ENCODE data around the gene BRCC3.
A peak's percentile ranks its signal among the peaks of the same experiment; 100 is the strongest.

BRCC3 gene

DNA sequence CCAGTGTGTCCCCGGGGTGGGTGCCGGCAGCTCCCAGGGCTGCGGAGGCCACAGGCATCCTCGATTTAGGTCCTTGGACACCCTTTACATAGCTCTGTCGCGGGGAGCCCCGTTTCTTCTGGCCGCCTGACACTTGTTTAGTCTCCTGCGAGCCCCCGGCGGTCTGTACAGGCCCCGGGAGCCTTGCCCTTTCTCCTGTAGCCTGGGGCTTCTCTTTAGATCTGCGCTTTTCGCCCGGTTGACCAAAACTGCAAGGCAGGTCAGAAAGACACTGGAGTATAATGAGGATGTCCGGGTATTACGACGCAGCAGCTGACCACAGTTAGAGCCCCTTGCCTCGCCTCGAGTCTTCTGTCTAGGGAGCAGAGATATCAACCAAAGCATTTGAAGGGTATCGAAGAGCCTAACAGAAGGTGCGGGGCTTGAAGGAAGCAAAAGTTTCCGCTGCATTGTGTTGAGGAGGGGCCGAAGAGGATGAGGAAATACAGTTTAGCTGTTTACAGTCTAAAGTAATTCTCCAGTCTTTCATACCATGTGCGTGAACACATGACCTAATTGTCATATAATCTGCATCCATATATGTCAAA is 479 bp downstream of the BRCC3 start:
- H3K27me3 ChIP-seq: no peaks in the 10 kb centered on the region
- peak overlapping the region; percentile 79 to 90 for H3K27ac ChIP-seq
- DNase-seq: peak in 1 of 2 donors; percentile 66
- intact Hi-C loops (cut with DNase I; ENCODE audit: low total_unique reads): no loop called here
- no peaks in the 10 kb centered on the region for H3K9me3 ChIP-seq
- peak overlapping the region; percentile 61 to 65 for H3K4me3 ChIP-seq
- TF ChIP-seq, protein P1, sequence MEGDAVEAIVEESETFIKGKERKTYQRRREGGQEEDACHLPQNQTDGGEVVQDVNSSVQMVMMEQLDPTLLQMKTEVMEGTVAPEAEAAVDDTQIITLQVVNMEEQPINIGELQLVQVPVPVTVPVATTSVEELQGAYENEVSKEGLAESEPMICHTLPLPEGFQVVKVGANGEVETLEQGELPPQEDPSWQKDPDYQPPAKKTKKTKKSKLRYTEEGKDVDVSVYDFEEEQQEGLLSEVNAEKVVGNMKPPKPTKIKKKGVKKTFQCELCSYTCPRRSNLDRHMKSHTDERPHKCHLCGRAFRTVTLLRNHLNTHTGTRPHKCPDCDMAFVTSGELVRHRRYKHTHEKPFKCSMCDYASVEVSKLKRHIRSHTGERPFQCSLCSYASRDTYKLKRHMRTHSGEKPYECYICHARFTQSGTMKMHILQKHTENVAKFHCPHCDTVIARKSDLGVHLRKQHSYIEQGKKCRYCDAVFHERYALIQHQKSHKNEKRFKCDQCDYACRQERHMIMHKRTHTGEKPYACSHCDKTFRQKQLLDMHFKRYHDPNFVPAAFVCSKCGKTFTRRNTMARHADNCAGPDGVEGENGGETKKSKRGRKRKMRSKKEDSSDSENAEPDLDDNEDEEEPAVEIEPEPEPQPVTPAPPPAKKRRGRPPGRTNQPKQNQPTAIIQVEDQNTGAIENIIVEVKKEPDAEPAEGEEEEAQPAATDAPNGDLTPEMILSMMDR (IDR thresholded peaks at IDR 0.05): no peak
- H3K4me1 ChIP-seq: peaks cover 0 to 23% (median 0%) of the 10 kb centered on the region in 4 donors
- peaks cover 0 to 9% (median under 1%) of the 10 kb centered on the region in 3 donors for H3K36me3 ChIP-seq

DNA sequence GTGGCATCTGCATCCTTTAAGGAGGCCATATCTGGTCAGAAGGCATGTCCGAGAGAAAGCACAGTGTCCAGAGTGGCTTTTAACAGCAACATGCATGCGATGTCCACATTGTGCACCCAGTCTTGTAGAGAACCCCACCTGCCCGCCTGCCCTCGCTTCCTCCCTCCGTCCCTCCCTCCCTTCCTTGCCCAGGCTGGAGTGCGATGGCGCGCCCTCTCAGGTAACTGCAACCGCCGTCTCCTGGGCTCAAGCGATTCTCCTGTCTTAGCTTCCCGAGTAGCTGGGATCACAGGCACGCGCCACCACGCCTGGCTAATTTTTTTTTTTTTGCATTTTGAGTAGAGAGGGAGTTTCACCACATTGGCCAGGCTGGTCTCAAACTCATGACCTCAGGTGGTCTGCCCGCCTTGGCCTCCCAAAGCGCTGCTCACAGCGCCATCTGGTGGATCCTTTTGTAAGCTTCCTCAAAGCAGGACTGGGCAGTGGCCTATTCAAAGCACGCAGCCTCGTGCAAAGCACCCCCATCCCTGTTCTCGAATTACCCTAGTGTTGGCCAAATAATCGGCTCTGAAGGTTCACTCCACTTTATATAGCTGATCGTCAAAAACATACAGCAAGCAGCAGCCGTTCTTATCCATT is 15.0 kb downstream of the BRCC3 start:
- H3K9me3 ChIP-seq: no peaks in the 10 kb centered on the region
- no peak overlapping the region for H3K4me3 ChIP-seq
- no peak overlapping the region for H3K27ac ChIP-seq
- no peak for DNase-seq
- H3K4me1 ChIP-seq: no peaks in the 10 kb centered on the region
- H3K36me3 ChIP-seq: peaks cover 0 to 16% (median 0%) of the 10 kb centered on the region in 3 donors
- intact Hi-C loops (cut with DNase I; ENCODE audit: low total_unique reads): no loop called here
- H3K27me3 ChIP-seq: no peaks in the 10 kb centered on the region
- TF ChIP-seq, protein P1 (IDR thresholded peaks at IDR 0.05): peak; percentile 28 to 34

DNA sequence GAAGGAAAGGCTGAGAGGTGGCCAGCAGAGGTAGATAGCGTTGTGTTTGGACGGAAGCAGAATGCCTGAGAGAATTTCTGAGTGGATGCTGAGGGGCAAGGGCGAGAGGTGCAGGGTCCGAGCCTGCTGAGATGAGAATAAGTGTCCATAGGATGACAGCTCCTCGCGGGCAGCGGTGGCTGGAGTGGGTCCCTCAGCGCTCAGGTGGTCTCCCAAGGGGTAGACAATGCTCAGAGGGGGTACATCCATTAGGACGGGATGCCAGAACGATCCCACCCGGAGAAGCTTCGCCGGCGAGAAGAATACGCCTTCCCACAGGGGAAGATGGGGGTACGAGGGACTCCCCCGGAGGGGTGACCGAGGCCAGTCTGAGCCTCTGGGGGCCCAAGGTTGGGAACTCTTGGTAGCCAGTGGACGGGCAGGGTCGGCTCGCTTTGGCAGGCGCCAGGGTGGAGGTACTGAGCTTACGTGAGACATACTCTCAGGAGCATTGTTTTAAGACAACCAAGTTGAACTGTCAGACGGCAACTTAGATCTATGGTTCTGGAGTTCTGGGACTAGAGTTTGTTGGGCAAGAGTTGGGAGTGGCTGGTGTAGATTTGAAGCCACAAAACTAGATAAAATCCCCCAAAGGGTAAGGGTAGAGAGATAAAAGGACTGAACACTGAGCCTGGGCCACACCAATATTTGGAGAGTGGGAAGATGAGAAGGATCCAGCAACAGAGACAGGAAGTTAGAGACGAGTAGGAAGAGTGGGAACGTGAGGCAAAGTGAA is 15.8 kb downstream of the BRCC3 start:
- Histone ChIP-seq H3K27me3 (no peaks in the 10 kb centered on the region), H3K4me1 (no peaks in the 10 kb centered on the region), H3K27ac (no peak overlapping the region), H3K9me3 (no peaks in the 10 kb centered on the region), H3K4me3 (no peak overlapping the region), H3K36me3 (peaks cover 0 to 16% (median 0%) of the 10 kb centered on the region in 3 donors)
- intact Hi-C loops (cut with DNase I; ENCODE audit: low total_unique reads): no loop called here
- TF ChIP-seq, protein P1 (IDR thresholded peaks at IDR 0.05): no peak
- DNase-seq: no peak

DNA sequence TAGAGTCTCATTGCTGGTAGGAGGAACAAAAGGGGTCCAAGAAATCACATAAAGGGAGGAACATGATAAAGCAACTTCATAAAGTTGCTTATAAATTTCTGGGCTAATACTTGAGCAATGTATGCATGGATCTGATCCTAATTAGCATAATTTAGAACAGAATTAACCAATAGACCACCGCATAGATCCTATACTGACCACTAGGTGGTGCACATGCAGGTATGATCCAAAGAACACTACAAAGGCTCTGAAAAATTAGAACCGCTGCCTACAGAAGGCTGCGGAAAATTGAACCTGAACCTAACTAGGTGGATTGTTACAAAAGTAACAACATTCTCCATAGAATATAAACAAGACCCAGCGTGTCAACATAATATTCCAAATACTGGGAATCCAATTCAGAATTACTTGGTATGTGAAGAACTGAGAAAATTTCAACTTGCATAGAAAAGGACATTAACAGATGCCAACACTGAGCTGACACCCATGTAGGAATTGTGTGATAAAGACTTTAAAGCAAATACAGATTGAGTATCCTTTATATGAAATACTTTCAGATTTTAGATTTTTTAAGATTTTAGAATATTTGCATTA is 23.3 kb downstream of the BRCC3 start:
- H3K4me3 ChIP-seq: no peak overlapping the region
- H3K9me3 ChIP-seq: no peaks in the 10 kb centered on the region
- intact Hi-C loops (cut with DNase I; ENCODE audit: low total_unique reads): no loop called here
- no peaks in the 10 kb centered on the region for H3K4me1 ChIP-seq
- TF ChIP-seq, protein P1 (IDR thresholded peaks at IDR 0.05): peak; percentile 44 to 48
- no peak overlapping the region for H3K27ac ChIP-seq
- H3K36me3 ChIP-seq: no peaks in the 10 kb centered on the region
- no peak for DNase-seq
- no peaks in the 10 kb centered on the region for H3K27me3 ChIP-seq

DNA sequence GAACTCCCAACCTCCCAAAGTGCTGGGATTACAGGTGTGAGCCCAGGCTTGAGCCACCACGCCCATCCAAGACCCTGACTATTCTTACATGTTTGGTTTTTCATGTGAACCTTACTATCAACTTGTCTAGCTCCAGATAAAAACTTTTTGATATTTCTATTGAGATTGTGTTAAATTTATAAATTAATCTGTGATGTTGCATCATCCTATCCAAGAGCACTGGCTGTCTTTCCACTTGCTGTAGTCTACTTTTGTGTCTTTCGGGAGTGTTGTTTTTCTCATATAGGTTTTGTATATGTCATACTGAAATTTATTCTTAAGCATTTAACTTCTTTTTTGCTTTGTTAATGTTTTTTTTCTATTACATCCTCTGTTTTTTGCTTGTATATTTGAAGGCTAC is 34.6 kb downstream of the BRCC3 start:
- TF ChIP-seq, protein P1 (IDR thresholded peaks at IDR 0.05): no peak
- H3K27me3 ChIP-seq: no peaks in the 10 kb centered on the region

More for the DNA sequence above, 34.6 kb downstream of the BRCC3 start:
- no peak overlapping the region for H3K27ac ChIP-seq
- no peak for DNase-seq
- H3K4me1 ChIP-seq: no peaks in the 10 kb centered on the region
- H3K4me3 ChIP-seq: no peak overlapping the region
- no peaks in the 10 kb centered on the region for H3K36me3 ChIP-seq
- no peaks in the 10 kb centered on the region for H3K9me3 ChIP-seq
- intact Hi-C loops (cut with DNase I; ENCODE audit: low total_unique reads): no loop called here
